ENCODE data around the gene TPRKB. TPM values are rescaled to one million over a fixed set of nuclear protein-coding genes. Genes with fewer than 3 reads are reported as not detected.
"Not testable (repeated sequence)": the region's sequence is repeated elsewhere in the genome, so short reads cannot be mapped to it uniquely, and the experiment has no call there.

The TPRKB gene
- total RNA-seq, 1 donor from 2014 or later, result 33.6 TPM

GRCh38 chr2:73718421-73718820, 18.7 kb downstream of the TPRKB start:
- Mint-ChIP-seq H3K4me1 (ENCODE audit: unreplicated experiment) (no peaks in the 10 kb centered on the region), H3K4me3 (no peak overlapping the region), H3K27me3 (peaks cover 28% of the 10 kb centered on the region), H3K9me3 (peaks cover 6% of the 10 kb centered on the region), H3K36me3 (no peaks in the 10 kb centered on the region), H3K27ac (no peak overlapping the region)
- DNase-seq (ENCODE audit: extremely low spot score, unreplicated experiment), result no peak
- no peak for TF ChIP-seq CTCF (conservative IDR thresholded peaks at IDR 0.05)

- H3K9me3 Mint-ChIP-seq; H3K27ac Mint-ChIP-seq; DNase-seq (ENCODE audit: extremely low spot score, unreplicated experiment); H3K4me3 Mint-ChIP-seq; H3K36me3 Mint-ChIP-seq; H3K4me1 Mint-ChIP-seq (ENCODE audit: unreplicated experiment): not testable (repeated sequence)
- H3K27me3 Mint-ChIP-seq, result peaks cover 29% of the 10 kb centered on the region
Observed at GRCh38 chr2:73717695-73718094, 19.4 kb downstream of the TPRKB start.

- no peaks in the 10 kb centered on the region for H3K4me1 Mint-ChIP-seq (ENCODE audit: unreplicated experiment)
- no peak overlapping the region for H3K27ac Mint-ChIP-seq
- H3K4me3 Mint-ChIP-seq, result no peak overlapping the region
- no peak for DNase-seq (ENCODE audit: extremely low spot score, unreplicated experiment)
- H3K27me3 Mint-ChIP-seq, result peaks cover 31% of the 10 kb centered on the region
- H3K9me3 Mint-ChIP-seq, result peaks cover 6% of the 10 kb centered on the region
- TF ChIP-seq CTCF (conservative IDR thresholded peaks at IDR 0.05), result no peak
- H3K36me3 Mint-ChIP-seq, result no peaks in the 10 kb centered on the region
Observed at GRCh38 chr2:73717251-73717606, 19.9 kb downstream of the TPRKB start.

- no peak overlapping the region for H3K27ac Mint-ChIP-seq
- DNase-seq (ENCODE audit: extremely low spot score, unreplicated experiment), result no peak
- H3K4me1 Mint-ChIP-seq (ENCODE audit: unreplicated experiment), result no peaks in the 10 kb centered on the region
- no peaks in the 10 kb centered on the region for H3K36me3 Mint-ChIP-seq
- peaks cover 37% of the 10 kb centered on the region for H3K27me3 Mint-ChIP-seq
- no peak for TF ChIP-seq CTCF (conservative IDR thresholded peaks at IDR 0.05)
- H3K4me3 Mint-ChIP-seq, result no peak overlapping the region
- peaks cover 6% of the 10 kb centered on the region for H3K9me3 Mint-ChIP-seq
Observed at GRCh38 chr2:73716543-73717250, 20.4 kb downstream of the TPRKB start.

- DNase-seq (ENCODE audit: extremely low spot score, unreplicated experiment), result no peak
- no peaks in the 10 kb centered on the region for H3K36me3 Mint-ChIP-seq
- no peaks in the 10 kb centered on the region for H3K4me1 Mint-ChIP-seq (ENCODE audit: unreplicated experiment)
- H3K27ac Mint-ChIP-seq, result no peak overlapping the region
- H3K9me3 Mint-ChIP-seq, result no peaks in the 10 kb centered on the region
- peaks cover 44% of the 10 kb centered on the region for H3K27me3 Mint-ChIP-seq
- no peak for TF ChIP-seq CTCF (conservative IDR thresholded peaks at IDR 0.05)
- no peak overlapping the region for H3K4me3 Mint-ChIP-seq
Observed at GRCh38 chr2:73714091-73714490, 23.1 kb downstream of the TPRKB start.

GRCh38 chr2:73708527-73708926, 28.6 kb downstream of the TPRKB start:
- H3K4me1 Mint-ChIP-seq (ENCODE audit: unreplicated experiment), result no peaks in the 10 kb centered on the region
- no peak for TF ChIP-seq CTCF (conservative IDR thresholded peaks at IDR 0.05)
- H3K9me3 Mint-ChIP-seq, result no peaks in the 10 kb centered on the region
- no peak overlapping the region for H3K27ac Mint-ChIP-seq
- H3K36me3 Mint-ChIP-seq, result no peaks in the 10 kb centered on the region
- no peak for DNase-seq (ENCODE audit: extremely low spot score, unreplicated experiment)
- peaks cover 35% of the 10 kb centered on the region for H3K27me3 Mint-ChIP-seq
- H3K4me3 Mint-ChIP-seq, result no peak overlapping the region

Measured in type B pancreatic cell (in vitro differentiated cells).